HepG2 (cell line): ENCODE data around the gene GPC6. TPM values are rescaled to one million over a fixed set of nuclear protein-coding genes. Genes with fewer than 3 reads are reported as not detected.

Experiments used
- ATF7-NPFF ChIP-seq: sonication (generic); formaldehyde crosslinking; IDR thresholded peaks from 2 replicates; pipeline ENCODE4 v1.8.1; 2023; ENCODE audit warnings: mild to moderate bottlenecking, low read depth, missing genetic modification reagents, moderate library complexity
- ELF3 ChIP-seq: IDR thresholded peaks from 2 replicates; pipeline ENCODE4 v1.6.1; 2016; ENCODE audit warnings: missing genetic modification reagents, missing compliant biosample characterization
- GZF1 ChIP-seq: sonication (generic); formaldehyde crosslinking; IDR thresholded peaks from 2 replicates; pipeline ENCODE4 v1.5.1; 2020; ENCODE audit warnings: mild to moderate bottlenecking, missing genetic modification reagents
- KDM5B ChIP-seq: sonication (generic); formaldehyde crosslinking; IDR thresholded peaks from 2 replicates; pipeline ENCODE4 v1.4.0; 2020; ENCODE audit warnings: missing genetic modification reagents, mild to moderate bottlenecking, borderline replicate concordance
- KMT2B ChIP-seq: IDR thresholded peaks from 2 replicates; pipeline ENCODE4 v1.6.1; 2016; ENCODE audit warnings: missing genetic modification reagents, missing compliant biosample characterization
- POLR2G ChIP-seq: fragments of 200-400 bp; formaldehyde crosslinking; IDR thresholded peaks from 2 replicates; pipeline ENCODE4 v1.6.1; 2018; ENCODE audit warnings: mild to moderate bottlenecking, low read depth, low read length, moderate library complexity
- SOX6 ChIP-seq, 2 experiments: fragments of 450-650 bp in 1 of 2; sonication (generic) in 1 of 2; formaldehyde crosslinking in 1 of 2; IDR thresholded peaks; 2 replicates each; pipeline versions ENCODE4 v1.4.0 to v1.6.1; 2017 to 2020; ENCODE audit warnings: antibody characterized with exemption in 1 of 2, mild to moderate bottlenecking in 1 of 2, missing genetic modification reagents in 1 of 2
- SSRP1 ChIP-seq: IDR thresholded peaks from 2 replicates; pipeline ENCODE4 v1.6.1; 2016; ENCODE audit warnings: control low read depth
- TBP ChIP-seq: sonication (generic); formaldehyde crosslinking; IDR thresholded peaks from 2 replicates; pipeline ENCODE4 v1.5.0; 2020; ENCODE audit warnings: missing genetic modification reagents
- TCF7 ChIP-seq: sonication (generic); IDR thresholded peaks from 2 replicates; pipeline ENCODE4 v1.6.1; 2016; ENCODE audit warnings: antibody characterized with exemption, low read depth
- ZNF124 ChIP-seq: sonication (generic); formaldehyde crosslinking; IDR thresholded peaks from 2 replicates; pipeline ENCODE4 v1.4.0; 2020; ENCODE audit warnings: missing genetic modification reagents
- ZNF253 ChIP-seq: sonication (generic); formaldehyde crosslinking; IDR thresholded peaks from 2 replicates; pipeline ENCODE4 v1.8.0; 2022; ENCODE audit warnings: mild to moderate bottlenecking, missing genetic modification reagents, borderline replicate concordance
- ZNF562 ChIP-seq: sonication (generic); formaldehyde crosslinking; IDR thresholded peaks from 2 replicates; pipeline ENCODE4 v1.8.0; 2022; ENCODE audit warnings: missing genetic modification reagents, borderline replicate concordance
- ZSCAN21 ChIP-seq: sonication (generic); formaldehyde crosslinking; IDR thresholded peaks from 2 replicates; pipeline ENCODE4 v1.8.0; 2022; ENCODE audit warnings: mild to moderate bottlenecking, missing genetic modification reagents, moderate library complexity, borderline replicate concordance
- ZSCAN31 ChIP-seq: sonication (generic); formaldehyde crosslinking; IDR thresholded peaks from 2 replicates; pipeline ENCODE4 v1.5.0; 2020; ENCODE audit warnings: low read depth, mild to moderate bottlenecking, missing genetic modification reagents
- polyA plus RNA-seq, 8 experiments: library from polyadenylated mRNA; depleted of rRNA in 3 of 8; stranded (reverse) in 7 of 8; unstranded in 1 of 8; fragments of >200 nt; fragmentation: Illumina TruSeq in 4 of 8; extraction: Trizol in 4 of 8; gene quantifications; 2 replicates each; pipeline versions ENCODE4 v1.2.1 to v1.2.3, GENCODE V29; 2011 to 2016; ENCODE audit warnings: low read depth in 4 of 8, missing spikeins in 1 of 8, mixed read lengths in 1 of 8; ENCODE audit not compliant: insufficient read depth in 1 of 8
- total RNA-seq, 5 experiments: library from RNA; depleted of rRNA; stranded (reverse); fragments of >200 nt; fragmentation: Illumina TruSeq; extraction: Trizol; gene quantifications; 2 replicates each; pipeline ENCODE4 v1.2.3, GENCODE V29; 2016; ENCODE audit warnings: low read depth in 1 of 5
- TF ChIP-seq, protein P1 (sequence below): sonication (generic); formaldehyde crosslinking; IDR thresholded peaks from 2 replicates; pipeline ENCODE4 v1.4.0; 2020; ENCODE audit warnings: missing genetic modification reagents
- TF ChIP-seq, protein P2 (sequence below): sonication (generic); formaldehyde crosslinking; IDR thresholded peaks from 2 replicates; pipeline ENCODE4 v1.4.0; 2020; ENCODE audit warnings: low read depth, mild to moderate bottlenecking, missing genetic modification reagents
- TF ChIP-seq, protein P3 (sequence below): fragments of 450-650 bp; IDR thresholded peaks from 2 replicates; pipeline ENCODE4 v1.6.1; 2016
- TF ChIP-seq, protein P4 (sequence below): sonication (generic); formaldehyde crosslinking; IDR thresholded peaks from 2 replicates; pipeline ENCODE4 v1.4.0; 2020; ENCODE audit warnings: missing genetic modification reagents

Gene GPC6
- total and polyA plus RNA-seq, 2 of the 13 experiments (the other 11 are each of a cell fraction or from before 2014, with no cell fraction given), result 24.5 to 33.9 TPM

DNA sequence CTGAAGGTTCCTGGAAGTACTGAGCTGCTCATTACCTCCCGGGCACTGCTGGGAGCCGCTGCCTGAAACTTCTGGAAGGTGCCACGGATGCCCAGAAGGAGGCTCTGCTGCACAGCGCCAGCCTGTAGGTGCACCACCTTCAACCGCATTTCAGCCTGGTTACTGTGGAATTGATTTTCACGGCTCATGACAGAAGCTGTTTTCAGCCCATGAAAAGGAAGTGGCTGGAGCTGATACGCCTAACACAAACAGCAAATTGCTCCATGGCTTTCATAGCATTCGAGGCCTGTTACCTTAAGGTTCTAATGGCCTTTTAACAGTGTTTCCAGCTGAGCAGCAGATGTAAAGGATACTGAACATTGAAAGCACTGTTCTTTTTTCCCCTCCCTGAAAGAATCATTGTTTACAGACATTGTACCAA, 22.0 kb downstream of the GPC6 start (continued):
- TF ChIP-seq, protein P1, sequence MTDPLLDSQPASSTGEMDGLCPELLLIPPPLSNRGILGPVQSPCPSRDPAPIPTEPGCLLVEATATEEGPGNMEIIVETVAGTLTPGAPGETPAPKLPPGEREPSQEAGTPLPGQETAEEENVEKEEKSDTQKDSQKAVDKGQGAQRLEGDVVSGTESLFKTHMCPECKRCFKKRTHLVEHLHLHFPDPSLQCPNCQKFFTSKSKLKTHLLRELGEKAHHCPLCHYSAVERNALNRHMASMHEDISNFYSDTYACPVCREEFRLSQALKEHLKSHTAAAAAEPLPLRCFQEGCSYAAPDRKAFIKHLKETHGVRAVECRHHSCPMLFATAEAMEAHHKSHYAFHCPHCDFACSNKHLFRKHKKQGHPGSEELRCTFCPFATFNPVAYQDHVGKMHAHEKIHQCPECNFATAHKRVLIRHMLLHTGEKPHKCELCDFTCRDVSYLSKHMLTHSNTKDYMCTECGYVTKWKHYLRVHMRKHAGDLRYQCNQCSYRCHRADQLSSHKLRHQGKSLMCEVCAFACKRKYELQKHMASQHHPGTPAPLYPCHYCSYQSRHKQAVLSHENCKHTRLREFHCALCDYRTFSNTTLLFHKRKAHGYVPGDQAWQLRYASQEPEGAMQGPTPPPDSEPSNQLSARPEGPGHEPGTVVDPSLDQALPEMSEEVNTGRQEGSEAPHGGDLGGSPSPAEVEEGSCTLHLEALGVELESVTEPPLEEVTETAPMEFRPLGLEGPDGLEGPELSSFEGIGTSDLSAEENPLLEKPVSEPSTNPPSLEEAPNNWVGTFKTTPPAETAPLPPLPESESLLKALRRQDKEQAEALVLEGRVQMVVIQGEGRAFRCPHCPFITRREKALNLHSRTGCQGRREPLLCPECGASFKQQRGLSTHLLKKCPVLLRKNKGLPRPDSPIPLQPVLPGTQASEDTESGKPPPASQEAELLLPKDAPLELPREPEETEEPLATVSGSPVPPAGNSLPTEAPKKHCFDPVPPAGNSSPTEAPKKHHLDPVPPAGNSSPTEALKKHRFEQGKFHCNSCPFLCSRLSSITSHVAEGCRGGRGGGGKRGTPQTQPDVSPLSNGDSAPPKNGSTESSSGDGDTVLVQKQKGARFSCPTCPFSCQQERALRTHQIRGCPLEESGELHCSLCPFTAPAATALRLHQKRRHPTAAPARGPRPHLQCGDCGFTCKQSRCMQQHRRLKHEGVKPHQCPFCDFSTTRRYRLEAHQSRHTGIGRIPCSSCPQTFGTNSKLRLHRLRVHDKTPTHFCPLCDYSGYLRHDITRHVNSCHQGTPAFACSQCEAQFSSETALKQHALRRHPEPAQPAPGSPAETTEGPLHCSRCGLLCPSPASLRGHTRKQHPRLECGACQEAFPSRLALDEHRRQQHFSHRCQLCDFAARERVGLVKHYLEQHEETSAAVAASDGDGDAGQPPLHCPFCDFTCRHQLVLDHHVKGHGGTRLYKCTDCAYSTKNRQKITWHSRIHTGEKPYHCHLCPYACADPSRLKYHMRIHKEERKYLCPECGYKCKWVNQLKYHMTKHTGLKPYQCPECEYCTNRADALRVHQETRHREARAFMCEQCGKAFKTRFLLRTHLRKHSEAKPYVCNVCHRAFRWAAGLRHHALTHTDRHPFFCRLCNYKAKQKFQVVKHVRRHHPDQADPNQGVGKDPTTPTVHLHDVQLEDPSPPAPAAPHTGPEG (CRISPR knock-in tag), result 0 out of 2 replicates have a peak, but pooled peaks have one; percentile 64
- TF ChIP-seq, protein P2, sequence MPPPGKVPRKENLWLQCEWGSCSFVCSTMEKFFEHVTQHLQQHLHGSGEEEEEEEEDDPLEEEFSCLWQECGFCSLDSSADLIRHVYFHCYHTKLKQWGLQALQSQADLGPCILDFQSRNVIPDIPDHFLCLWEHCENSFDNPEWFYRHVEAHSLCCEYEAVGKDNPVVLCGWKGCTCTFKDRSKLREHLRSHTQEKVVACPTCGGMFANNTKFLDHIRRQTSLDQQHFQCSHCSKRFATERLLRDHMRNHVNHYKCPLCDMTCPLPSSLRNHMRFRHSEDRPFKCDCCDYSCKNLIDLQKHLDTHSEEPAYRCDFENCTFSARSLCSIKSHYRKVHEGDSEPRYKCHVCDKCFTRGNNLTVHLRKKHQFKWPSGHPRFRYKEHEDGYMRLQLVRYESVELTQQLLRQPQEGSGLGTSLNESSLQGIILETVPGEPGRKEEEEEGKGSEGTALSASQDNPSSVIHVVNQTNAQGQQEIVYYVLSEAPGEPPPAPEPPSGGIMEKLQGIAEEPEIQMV (CRISPR knock-in tag), result no peak
- TF ChIP-seq SOX6 (IDR thresholded peaks at IDR 0.05) (no peak), SOX6 (CRISPR knock-in tag; IDR thresholded peaks at IDR 0.05) (peak; percentile 69), ZSCAN21 (peak; percentile 90; the same call in 1 of the 2 replicates), ZNF562 (CRISPR knock-in tag) (no peak), ZSCAN31 (peak; percentile 71), TBP (CRISPR knock-in tag) (no peak), SSRP1 (CRISPR knock-in tag) (peak; percentile 26; the same call in 1 of the 2 replicates), GZF1 (CRISPR knock-in tag) (peak; percentile 88), ELF3 (CRISPR knock-in tag) (peak; percentile 96), ATF7-NPFF (CRISPR knock-in tag) (no peak; the same call in 1 of the 2 replicates), KMT2B (CRISPR knock-in tag) (peak; percentile 68), TCF7 (0 out of 2 replicates have a peak, but pooled peaks have one; percentile 27), ZNF253 (CRISPR knock-in tag) (no peak), ZNF124 (CRISPR knock-in tag) (peak; percentile 84), KDM5B (CRISPR knock-in tag) (peak; percentile 71; the same call in 1 of the 2 replicates), POLR2G (peak; percentile 52)
- TF ChIP-seq, protein P3, sequence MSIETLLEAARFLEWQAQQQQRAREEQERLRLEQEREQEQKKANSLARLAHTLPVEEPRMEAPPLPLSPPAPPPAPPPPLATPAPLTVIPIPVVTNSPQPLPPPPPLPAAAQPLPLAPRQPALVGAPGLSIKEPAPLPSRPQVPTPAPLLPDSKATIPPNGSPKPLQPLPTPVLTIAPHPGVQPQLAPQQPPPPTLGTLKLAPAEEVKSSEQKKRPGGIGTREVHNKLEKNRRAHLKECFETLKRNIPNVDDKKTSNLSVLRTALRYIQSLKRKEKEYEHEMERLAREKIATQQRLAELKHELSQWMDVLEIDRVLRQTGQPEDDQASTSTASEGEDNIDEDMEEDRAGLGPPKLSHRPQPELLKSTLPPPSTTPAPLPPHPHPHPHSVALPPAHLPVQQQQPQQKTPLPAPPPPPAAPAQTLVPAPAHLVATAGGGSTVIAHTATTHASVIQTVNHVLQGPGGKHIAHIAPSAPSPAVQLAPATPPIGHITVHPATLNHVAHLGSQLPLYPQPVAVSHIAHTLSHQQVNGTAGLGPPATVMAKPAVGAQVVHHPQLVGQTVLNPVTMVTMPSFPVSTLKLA, result no peak
- TF ChIP-seq, protein P4, sequence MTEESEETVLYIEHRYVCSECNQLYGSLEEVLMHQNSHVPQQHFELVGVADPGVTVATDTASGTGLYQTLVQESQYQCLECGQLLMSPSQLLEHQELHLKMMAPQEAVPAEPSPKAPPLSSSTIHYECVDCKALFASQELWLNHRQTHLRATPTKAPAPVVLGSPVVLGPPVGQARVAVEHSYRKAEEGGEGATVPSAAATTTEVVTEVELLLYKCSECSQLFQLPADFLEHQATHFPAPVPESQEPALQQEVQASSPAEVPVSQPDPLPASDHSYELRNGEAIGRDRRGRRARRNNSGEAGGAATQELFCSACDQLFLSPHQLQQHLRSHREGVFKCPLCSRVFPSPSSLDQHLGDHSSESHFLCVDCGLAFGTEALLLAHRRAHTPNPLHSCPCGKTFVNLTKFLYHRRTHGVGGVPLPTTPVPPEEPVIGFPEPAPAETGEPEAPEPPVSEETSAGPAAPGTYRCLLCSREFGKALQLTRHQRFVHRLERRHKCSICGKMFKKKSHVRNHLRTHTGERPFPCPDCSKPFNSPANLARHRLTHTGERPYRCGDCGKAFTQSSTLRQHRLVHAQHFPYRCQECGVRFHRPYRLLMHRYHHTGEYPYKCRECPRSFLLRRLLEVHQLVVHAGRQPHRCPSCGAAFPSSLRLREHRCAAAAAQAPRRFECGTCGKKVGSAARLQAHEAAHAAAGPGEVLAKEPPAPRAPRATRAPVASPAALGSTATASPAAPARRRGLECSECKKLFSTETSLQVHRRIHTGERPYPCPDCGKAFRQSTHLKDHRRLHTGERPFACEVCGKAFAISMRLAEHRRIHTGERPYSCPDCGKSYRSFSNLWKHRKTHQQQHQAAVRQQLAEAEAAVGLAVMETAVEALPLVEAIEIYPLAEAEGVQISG, result peak; percentile 79; the same call in 1 of the 2 replicates
